D721Med (cell line): Measurements from ENCODE around the gene FBXL14.

Source experiments
- DNase-seq: peaks from one replicate; pipeline ENCODE4 v3.0.0; 2011; ENCODE audit warnings: low spot score; ENCODE audit not compliant: insufficient read length
- FAIRE-seq: peaks from 2 replicates; lab custom pipeline; 2011; peaks lifted over from hg19 to GRCh38; lab: Jason Lieb, UNC
- CTCF ChIP-seq: IDR thresholded peaks from 2 replicates; pipeline ENCODE4 v1.5.1; 2012; ENCODE audit warnings: mild to moderate bottlenecking, control low read depth; ENCODE audit not compliant: insufficient read depth; ENCODE audit errors: missing control alignments

The FBXL14 gene

GRCh38 chr12:1581973-1582708, 12.2 kb downstream of the FBXL14 start:
- no peak for FAIRE-seq
- TF ChIP-seq CTCF, result no peak
- no peak for DNase-seq

- no peak for FAIRE-seq
- no peak for TF ChIP-seq CTCF
These were observed 13.9 kb downstream of the FBXL14 start for GRCh38 chr12:1580526-1580925.

GRCh38 chr12:1579651-1580435, 14.5 kb downstream of the FBXL14 start:
- no peak for TF ChIP-seq CTCF
- FAIRE-seq, result no peak
- DNase-seq, result no peak

More at GRCh38 chr12:1580526-1580925, 13.9 kb downstream of the FBXL14 start:
- DNase-seq, result peak; percentile 66

GRCh38 chr12:1576410-1577241, 17.8 kb downstream of the FBXL14 start:
- DNase-seq, result no peak
- no peak for FAIRE-seq
- TF ChIP-seq CTCF, result no peak

- no peak for DNase-seq
These were observed 18.7 kb downstream of the FBXL14 start for GRCh38 chr12:1575408-1576401.

More at GRCh38 chr12:1575408-1576401, 18.7 kb downstream of the FBXL14 start:
- TF ChIP-seq CTCF, result no peak
- no peak for FAIRE-seq
